ENCODE results near the gene PSD4.

DNA sequence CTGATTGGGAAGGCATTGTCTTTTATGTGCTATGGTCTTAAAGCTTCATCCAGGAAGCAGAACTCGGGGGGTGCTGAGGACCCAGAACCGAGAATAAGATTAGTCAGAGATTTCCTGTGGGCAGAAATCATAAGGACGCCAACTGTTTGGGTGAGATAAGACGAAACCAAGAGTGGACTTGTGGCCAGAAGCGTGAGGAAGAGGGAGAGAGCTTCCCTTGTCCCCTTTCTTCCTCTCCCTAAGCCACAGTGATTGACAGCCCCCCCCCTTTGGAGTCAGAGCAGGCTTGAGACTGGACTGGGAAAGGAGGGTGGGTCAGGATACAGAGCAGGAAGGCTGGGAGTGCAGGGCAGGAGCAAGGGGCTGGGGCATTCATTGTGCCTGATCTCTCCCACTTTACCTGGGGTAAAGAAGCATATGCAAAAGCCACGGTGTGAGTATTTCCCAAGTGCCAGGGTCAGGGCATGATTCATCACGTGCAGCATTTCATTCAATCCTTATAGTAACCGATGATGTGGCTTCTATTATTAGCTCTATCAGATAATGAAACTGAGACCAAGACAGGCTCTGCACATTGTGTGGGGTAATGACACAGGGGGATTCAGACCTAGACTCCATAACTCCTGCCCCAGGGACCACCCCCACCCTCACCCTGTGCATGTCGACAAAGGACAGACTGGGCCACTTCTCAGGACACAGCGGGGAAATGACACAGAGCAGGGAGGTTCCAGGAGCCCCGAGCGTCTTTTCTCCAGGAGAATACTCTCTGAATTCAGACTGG, 49.4 kb upstream of the PSD4 start:
- TF ChIP-seq EZH2phosphoT487 (IDR thresholded peaks at IDR 0.05; ENCODE audit: low read depth) = no peak
- TF ChIP-seq, protein P1, sequence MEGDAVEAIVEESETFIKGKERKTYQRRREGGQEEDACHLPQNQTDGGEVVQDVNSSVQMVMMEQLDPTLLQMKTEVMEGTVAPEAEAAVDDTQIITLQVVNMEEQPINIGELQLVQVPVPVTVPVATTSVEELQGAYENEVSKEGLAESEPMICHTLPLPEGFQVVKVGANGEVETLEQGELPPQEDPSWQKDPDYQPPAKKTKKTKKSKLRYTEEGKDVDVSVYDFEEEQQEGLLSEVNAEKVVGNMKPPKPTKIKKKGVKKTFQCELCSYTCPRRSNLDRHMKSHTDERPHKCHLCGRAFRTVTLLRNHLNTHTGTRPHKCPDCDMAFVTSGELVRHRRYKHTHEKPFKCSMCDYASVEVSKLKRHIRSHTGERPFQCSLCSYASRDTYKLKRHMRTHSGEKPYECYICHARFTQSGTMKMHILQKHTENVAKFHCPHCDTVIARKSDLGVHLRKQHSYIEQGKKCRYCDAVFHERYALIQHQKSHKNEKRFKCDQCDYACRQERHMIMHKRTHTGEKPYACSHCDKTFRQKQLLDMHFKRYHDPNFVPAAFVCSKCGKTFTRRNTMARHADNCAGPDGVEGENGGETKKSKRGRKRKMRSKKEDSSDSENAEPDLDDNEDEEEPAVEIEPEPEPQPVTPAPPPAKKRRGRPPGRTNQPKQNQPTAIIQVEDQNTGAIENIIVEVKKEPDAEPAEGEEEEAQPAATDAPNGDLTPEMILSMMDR (IDR thresholded peaks at IDR 0.05; ENCODE audit: low read depth, low read length) = no peak
